Measurements from ENCODE around the gene PLEKHM3. TPM values are rescaled to one million over a fixed set of nuclear protein-coding genes. Genes with fewer than 3 reads are reported as not detected.
"Not testable (repeated sequence)": the region's sequence is repeated elsewhere in the genome, so short reads cannot be mapped to it uniquely, and the experiment has no call there.

PLEKHM3 gene
- total RNA-seq, 2 donors from 2014 or later: 14.0 to 15.2 TPM

GRCh38 chr2:207951734-207952470 is 73.4 kb downstream of the PLEKHM3 start:
- peaks cover 17% of the 10 kb centered on the region for H3K4me1 ChIP-seq
- intact Hi-C loops (cut with DNase I): no loop called here
- H3K36me3 ChIP-seq (replicated peaks in 1 of 2; ENCODE audit: insufficient read depth in 1 of 2, low read depth in 2 of 2): no peaks in the 10 kb centered on the region
- DNase-seq (no peak), ATAC-seq (no peak)
- 81 to 91% methylated on average over 5 of the region's 5 CpGs for WGBS, 2 donors
- H3K27me3 ChIP-seq: no peaks in the 10 kb centered on the region
- TF ChIP-seq CTCF (IDR thresholded peaks at IDR 0.05) (no peak), POLR2A (IDR thresholded peaks at IDR 0.05) (no peak)
- no peak overlapping the region for H3K4me3 ChIP-seq
- H3K27ac ChIP-seq: no peak overlapping the region
- no peaks in the 10 kb centered on the region for H3K9me3 ChIP-seq

GRCh38 chr2:207950761-207951114 is 74.6 kb downstream of the PLEKHM3 start:
- Histone ChIP-seq H3K4me3 (no peak overlapping the region), H3K36me3 (replicated peaks in 1 of 2; ENCODE audit: insufficient read depth in 1 of 2, low read depth in 2 of 2) (no peaks in the 10 kb centered on the region), H3K9me3 (no peaks in the 10 kb centered on the region), H3K27me3 (no peaks in the 10 kb centered on the region), H3K4me1 (peaks cover 17% of the 10 kb centered on the region), H3K27ac (no peak overlapping the region)
- 55 to 62% methylated on average over 2 of the region's 2 CpGs for WGBS, 2 donors
- ATAC-seq (no peak), DNase-seq (no peak)
- intact Hi-C loops (cut with DNase I): no loop called here
- TF ChIP-seq CTCF (IDR thresholded peaks at IDR 0.05): no peak
- no peak for TF ChIP-seq POLR2A (IDR thresholded peaks at IDR 0.05)

DNA sequence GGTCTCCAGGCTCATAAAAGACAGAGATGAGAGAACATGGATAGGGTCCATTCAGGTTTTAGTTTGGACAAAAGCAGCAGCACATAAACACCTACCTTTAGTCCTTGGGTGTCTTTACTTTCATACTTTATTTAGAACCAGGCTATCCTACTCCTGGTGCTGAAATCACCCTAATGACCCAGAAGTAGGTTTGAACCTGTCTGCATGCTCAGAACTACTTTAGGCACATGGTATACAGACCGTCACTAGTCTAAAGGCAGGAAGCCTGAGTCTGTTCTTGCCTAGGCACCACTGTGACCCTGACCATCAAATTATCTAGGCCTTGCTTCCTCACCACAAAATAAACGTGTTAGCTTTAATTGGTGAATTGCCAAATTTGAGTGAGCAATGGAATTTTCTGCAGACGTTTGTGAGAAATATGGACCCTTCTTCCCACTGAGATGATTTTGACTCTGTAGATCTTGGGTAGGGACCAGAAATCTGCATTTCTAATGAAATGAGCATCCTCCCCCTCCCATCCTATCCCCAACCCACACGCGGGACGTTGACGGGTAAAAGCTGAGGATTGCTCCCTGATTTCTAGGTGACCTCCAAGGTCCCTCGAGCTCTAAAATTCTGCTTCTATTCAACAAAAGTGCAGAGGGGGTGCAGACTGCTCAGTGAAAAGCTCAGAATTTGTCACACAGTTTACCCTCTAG is 75.1 kb downstream of the PLEKHM3 start:
- WGBS, 2 donors: 63 to 64% methylated on average over 8 of the region's 8 CpGs
- TF ChIP-seq POLR2A (IDR thresholded peaks at IDR 0.05) (no peak), CTCF (IDR thresholded peaks at IDR 0.05) (no peak)
- intact Hi-C loops (cut with DNase I): no loop called here

GRCh38 chr2:207949245-207949644 is 76.1 kb downstream of the PLEKHM3 start:
- H3K4me1 ChIP-seq: peaks cover 12% of the 10 kb centered on the region
- intact Hi-C loops (cut with DNase I); ATAC-seq; H3K4me3 ChIP-seq; H3K27me3 ChIP-seq; DNase-seq; H3K36me3 ChIP-seq (replicated peaks in 1 of 2; ENCODE audit: insufficient read depth in 1 of 2, low read depth in 2 of 2); H3K27ac ChIP-seq; H3K9me3 ChIP-seq: not testable (repeated sequence)
- WGBS, 2 donors: 88 to 95% methylated on average over 1 of the region's 1 CpG

More for the DNA sequence above, 75.1 kb downstream of the PLEKHM3 start:
- no peak for DNase-seq
- Histone ChIP-seq H3K36me3 (replicated peaks in 1 of 2; ENCODE audit: insufficient read depth in 1 of 2, low read depth in 2 of 2) (no peaks in the 10 kb centered on the region), H3K4me1 (peaks cover 17% of the 10 kb centered on the region), H3K27me3 (no peaks in the 10 kb centered on the region), H3K4me3 (no peak overlapping the region), H3K9me3 (no peaks in the 10 kb centered on the region), H3K27ac (no peak overlapping the region)
- ATAC-seq: no peak

- ATAC-seq (no peak), DNase-seq (no peak)
- no peak overlapping the region for H3K27ac ChIP-seq
- H3K36me3 ChIP-seq (replicated peaks in 1 of 2; ENCODE audit: insufficient read depth in 1 of 2, low read depth in 2 of 2): no peaks in the 10 kb centered on the region
- H3K4me3 ChIP-seq: no peak overlapping the region
- WGBS, 2 donors: 74 to 82% methylated on average over 4 of the region's 4 CpGs
- no peaks in the 10 kb centered on the region for H3K9me3 ChIP-seq
- H3K4me1 ChIP-seq: peaks cover 5% of the 10 kb centered on the region
- no peaks in the 10 kb centered on the region for H3K27me3 ChIP-seq
- TF ChIP-seq POLR2A (IDR thresholded peaks at IDR 0.05) (no peak), CTCF (IDR thresholded peaks at IDR 0.05) (no peak)
- intact Hi-C loops (cut with DNase I): no loop called here
Measured at GRCh38 chr2:207944979-207945600, 80.2 kb downstream of the PLEKHM3 start.
